ENCODE measurements around the gene EDIL3. TPM values are rescaled to one million over a fixed set of nuclear protein-coding genes. Genes with fewer than 3 reads are reported as not detected.
A peak's percentile ranks its signal among the peaks of the same experiment; 100 is the strongest.

EDIL3 gene
- total RNA-seq, 2 donors from 2014 or later: 2.2 to 17.5 TPM

- 70 to 95% methylated on average over 1 of the region's 1 CpG for WGBS, 2 experiments (ENCODE audit: insufficient coverage in 1 of 2, insufficient read length in 1 of 2)
- no peaks in the 10 kb centered on the region for H3K36me3 ChIP-seq (ENCODE audit: control insufficient read depth, insufficient read depth, low read length)
Measured at GRCh38 chr5:83924171-83924570, 460.5 kb downstream of the EDIL3 start.

GRCh38 chr5:83922699-83923098 is 462.0 kb downstream of the EDIL3 start:
- no peaks in the 10 kb centered on the region for H3K36me3 ChIP-seq (ENCODE audit: control insufficient read depth, insufficient read depth, low read length)
- DNase-seq: no peak
- no peak overlapping the region for H3K9ac ChIP-seq (ENCODE audit: extremely low read depth, low read length, poor library complexity, severe bottlenecking)
- no peak overlapping the region for H3K27ac ChIP-seq (ENCODE audit: low read depth, low read length)
- no peak overlapping the region for H3K27ac Mint-ChIP-seq
- H3K4me3 ChIP-seq (ENCODE audit: low read length): no peak overlapping the region
- peaks cover 10% of the 10 kb centered on the region for H3K9me3 ChIP-seq (ENCODE audit: control insufficient read depth, low read length)
- peaks cover 6% of the 10 kb centered on the region for H3K4me1 ChIP-seq (ENCODE audit: control insufficient read depth, insufficient read depth, low read length)
- H3K4me1 Mint-ChIP-seq: peaks cover 28% of the 10 kb centered on the region
- H3K9me3 Mint-ChIP-seq: peaks cover 12% of the 10 kb centered on the region
- H3K4me3 Mint-ChIP-seq: no peak overlapping the region
- H3K36me3 Mint-ChIP-seq (ENCODE audit: low read depth): no peaks in the 10 kb centered on the region
- TF ChIP-seq CTCF (conservative IDR thresholded peaks at IDR 0.05): no peak
- peaks cover 17% of the 10 kb centered on the region for H3K27me3 ChIP-seq (ENCODE audit: control insufficient read depth, insufficient read depth, low read length, poor library complexity, severe bottlenecking)
- peaks cover 30% of the 10 kb centered on the region for H3K27me3 Mint-ChIP-seq (ENCODE audit: insufficient read depth)
- WGBS, 2 experiments (ENCODE audit: insufficient coverage in 1 of 2, insufficient read length in 1 of 2): 79 to 94% methylated on average over 2 to 4 of the region's 4 CpGs

More at GRCh38 chr5:83924171-83924570, 460.5 kb downstream of the EDIL3 start:
- no peak overlapping the region for H3K4me3 Mint-ChIP-seq
- Histone ChIP-seq H3K4me1 (ENCODE audit: control insufficient read depth, insufficient read depth, low read length) (peaks cover 6% of the 10 kb centered on the region), H3K4me3 (ENCODE audit: low read length) (no peak overlapping the region), H3K27ac (ENCODE audit: low read depth, low read length) (no peak overlapping the region), H3K9ac (ENCODE audit: extremely low read depth, low read length, poor library complexity, severe bottlenecking) (no peak overlapping the region), H3K9me3 (ENCODE audit: control insufficient read depth, low read length) (peaks cover 10% of the 10 kb centered on the region), H3K27me3 (ENCODE audit: control insufficient read depth, insufficient read depth, low read length, poor library complexity, severe bottlenecking) (peaks cover 29% of the 10 kb centered on the region)
- H3K9me3 Mint-ChIP-seq: peaks cover 12% of the 10 kb centered on the region
- no peak for TF ChIP-seq CTCF (conservative IDR thresholded peaks at IDR 0.05)
- H3K27me3 Mint-ChIP-seq (ENCODE audit: insufficient read depth): peaks cover 30% of the 10 kb centered on the region
- H3K4me1 Mint-ChIP-seq: peaks cover 28% of the 10 kb centered on the region
- no peak for DNase-seq
- H3K27ac Mint-ChIP-seq: peak overlapping the region; percentile 37
- H3K36me3 Mint-ChIP-seq (ENCODE audit: low read depth): no peaks in the 10 kb centered on the region

GRCh38 chr5:83921666-83922193 is 462.9 kb downstream of the EDIL3 start:
- Histone ChIP-seq H3K27ac (ENCODE audit: low read depth, low read length) (no peak overlapping the region), H3K4me3 (ENCODE audit: low read length) (no peak overlapping the region), H3K27me3 (ENCODE audit: control insufficient read depth, insufficient read depth, low read length, poor library complexity, severe bottlenecking) (peaks cover 12% of the 10 kb centered on the region), H3K36me3 (ENCODE audit: control insufficient read depth, insufficient read depth, low read length) (no peaks in the 10 kb centered on the region), H3K9ac (ENCODE audit: extremely low read depth, low read length, poor library complexity, severe bottlenecking) (no peak overlapping the region), H3K4me1 (ENCODE audit: control insufficient read depth, insufficient read depth, low read length) (peaks cover 6% of the 10 kb centered on the region), H3K9me3 (ENCODE audit: control insufficient read depth, low read length) (peaks cover 10% of the 10 kb centered on the region)
- Mint-ChIP-seq H3K4me1 (peaks cover 25% of the 10 kb centered on the region), H3K9me3 (peaks cover 12% of the 10 kb centered on the region), H3K27ac (no peak overlapping the region), H3K36me3 (ENCODE audit: low read depth) (no peaks in the 10 kb centered on the region), H3K4me3 (no peak overlapping the region), H3K27me3 (ENCODE audit: insufficient read depth) (peaks cover 30% of the 10 kb centered on the region)
- WGBS, 2 experiments (ENCODE audit: insufficient coverage in 1 of 2, insufficient read length in 1 of 2): 86 to 90% methylated on average over 3 to 5 of the region's 5 CpGs
- no peak for TF ChIP-seq CTCF (conservative IDR thresholded peaks at IDR 0.05)
- no peak for DNase-seq

All from endodermal cell (in vitro differentiated cells).